PC-3 (cell line): Measurements from ENCODE around the gene EXOC4. TPM values are rescaled to one million over a fixed set of nuclear protein-coding genes. Genes with fewer than 3 reads are reported as not detected.

Experiments used
- ATAC-seq: fragments of 200-7000 bp; cut with Tn5 transposase; 2 replicates; pipeline ENCODE4 v1.9.1; 2020; ENCODE audit warnings: mild to moderate bottlenecking, moderate library complexity
- BruUV-seq: library from RNA; stranded (reverse); fragments of 400-500 nt; replicated peaks from 2 replicates; lab custom pipeline; 2021; lab: Mats Ljungman, UMichigan
- CTCF ChIA-PET: fragments of 300-600 bp; sonication (Branson Sonifier 250); formaldehyde crosslinking; loops from one replicate; lab custom pipeline; 2022; ENCODE audit warnings: antibody characterized with exemption; lab: Charles Lee
- POLR2A ChIA-PET: fragments of 300-600 bp; sonication (Branson Sonifier 250); formaldehyde crosslinking; loops from one replicate; lab custom pipeline; 2022; ENCODE audit warnings: antibody characterized with exemption; ENCODE audit not compliant: unreplicated experiment; lab: Charles Lee
- DNase-seq: peaks from one replicate; pipeline ENCODE4 v3.0.0-alpha.2; 2015
- H2AFZ ChIP-seq: fragments of 300-600 bp; sonication (generic); 2 replicates; pipeline ENCODE4 v1.6.0; 2016; ENCODE audit warnings: antibody characterized with exemption, low read length
- H3F3A ChIP-seq: fragments of 300-600 bp; sonication (generic); one replicate; pipeline ENCODE4 v1.6.0; 2017; ENCODE audit warnings: antibody characterized with exemption, low read length, control low read depth, mild to moderate bottlenecking; ENCODE audit not compliant: unreplicated experiment
- H3K27ac ChIP-seq: fragments of 300-600 bp; sonication (generic); 2 replicates; pipeline ENCODE4 v1.5.1; 2016; ENCODE audit warnings: mild to moderate bottlenecking, low read length
- H3K27me3 ChIP-seq: fragments of 300-600 bp; sonication (generic); 2 replicates; pipeline ENCODE4 v1.6.1; 2016; ENCODE audit warnings: low read length, mixed read lengths
- H3K36me3 ChIP-seq: fragments of 300-600 bp; sonication (generic); 2 replicates; pipeline ENCODE4 v1.6.1; 2016; ENCODE audit warnings: low read depth, mixed run types, low read length, mixed read lengths
- H3K4me1 ChIP-seq: fragments of 300-600 bp; sonication (generic); 2 replicates; pipeline ENCODE4 v1.5.1; 2016; ENCODE audit warnings: low read length; ENCODE audit not compliant: insufficient read depth
- H3K4me2 ChIP-seq: fragments of 300-600 bp; sonication (generic); 2 replicates; pipeline ENCODE4 v1.6.0; 2016; ENCODE audit warnings: low read length
- H3K4me3 ChIP-seq: fragments of 300-600 bp; sonication (generic); 2 replicates; pipeline ENCODE4 v1.5.1; 2016; ENCODE audit warnings: mild to moderate bottlenecking, low read length, mixed read lengths
- H3K79me2 ChIP-seq: fragments of 300-600 bp; sonication (generic); 2 replicates; pipeline ENCODE4 v1.6.1; 2017; ENCODE audit warnings: low read length, mixed read lengths
- H3K9ac ChIP-seq: fragments of 300-600 bp; sonication (generic); 2 replicates; pipeline ENCODE4 v1.6.0; 2016; ENCODE audit warnings: mild to moderate bottlenecking, low read length
- H3K9me2 ChIP-seq: fragments of 300-600 bp; sonication (generic); replicated peaks from 2 replicates; pipeline ENCODE4 v1.6.1; 2016; ENCODE audit warnings: mixed run types, low read length, mixed read lengths
- H3K9me3 ChIP-seq: fragments of 300-600 bp; sonication (generic); 2 replicates; pipeline ENCODE4 v1.6.1; 2016; ENCODE audit warnings: low read length, mixed read lengths
- H4K20me1 ChIP-seq: fragments of 300-600 bp; sonication (generic); 2 replicates; pipeline ENCODE4 v1.6.1; 2016; ENCODE audit warnings: low read length, mixed read lengths
- EZH2 ChIP-seq: fragments of 300-600 bp; sonication (generic); IDR thresholded peaks from one replicate; pipeline ENCODE4 v1.6.1; 2017; ENCODE audit warnings: antibody characterized with exemption, mild to moderate bottlenecking, low read length; ENCODE audit not compliant: unreplicated experiment
- EZH2phosphoT487 ChIP-seq: fragments of 300-600 bp; sonication (generic); IDR thresholded peaks from 2 replicates; pipeline ENCODE4 v1.6.1; 2018; ENCODE audit warnings: mild to moderate bottlenecking, antibody characterized with exemption, low read length, borderline replicate concordance
- intact Hi-C: fragments of 100-400 bp; cut with micrococcal nuclease; formaldehyde crosslinking; loops from 2 replicates; pipeline ENCODE4 v1.9.0; 2023
- total RNA-seq: library from RNA; depleted of rRNA; stranded (reverse); fragments of >200 nt; gene quantifications from 2 replicates; pipeline ENCODE4 v1.2.3, GENCODE V29; 2014
- TF ChIP-seq, protein P1 (sequence below): fragments of 300-600 bp; sonication (generic); conservative IDR thresholded peaks from 2 replicates; pipeline ENCODE4 v1.5.1; 2017; ENCODE audit warnings: antibody characterized with exemption, low read depth, mild to moderate bottlenecking, low read length

EXOC4 gene
- total RNA-seq, 1 experiment from 2014 or later = 43.5 TPM

DNA sequence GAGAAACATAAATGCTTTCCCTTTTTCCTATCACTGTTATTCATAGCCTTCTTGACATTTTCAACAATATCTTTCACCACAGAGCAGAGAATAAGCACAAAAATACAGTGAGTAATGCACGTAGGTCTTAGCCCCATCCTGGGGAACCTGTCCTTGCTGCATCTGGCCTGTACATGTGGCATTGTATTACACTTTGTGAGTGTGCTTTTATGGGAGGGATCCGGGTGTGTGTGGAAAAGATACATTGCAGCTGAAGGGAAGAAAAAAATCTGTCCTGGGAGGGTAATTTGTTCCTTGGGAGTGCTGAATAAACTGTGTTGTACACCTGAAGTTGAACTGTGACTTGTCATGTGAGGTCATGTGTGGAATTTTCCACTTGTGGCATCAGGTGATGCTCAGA, 451.6 kb downstream of the EXOC4 start:
- no peaks in the 10 kb centered on the region for H3K9me2 ChIP-seq
- no peaks in the 10 kb centered on the region for H3K36me3 ChIP-seq
- H3K27me3 ChIP-seq = no peaks in the 10 kb centered on the region
- peak; percentile 37 for ATAC-seq
- DNase-seq = peak; percentile 36
- H3K27ac ChIP-seq = peak overlapping the region; percentile 78
- H3K4me2 ChIP-seq = peak overlapping the region; percentile 20; the same call in 1 of the 2 replicates
- H3F3A ChIP-seq = no peaks in the 10 kb centered on the region
- H3K9me3 ChIP-seq = no peaks in the 10 kb centered on the region
- no peaks in the 10 kb centered on the region for H3K79me2 ChIP-seq
- no peak overlapping the region for H2AFZ ChIP-seq
- no peak overlapping the region for H3K4me3 ChIP-seq
- ChIA-PET CTCF (no interaction called here), POLR2A (no interaction called here)
- intact Hi-C loops = no loop called here
- TF ChIP-seq, protein P1, sequence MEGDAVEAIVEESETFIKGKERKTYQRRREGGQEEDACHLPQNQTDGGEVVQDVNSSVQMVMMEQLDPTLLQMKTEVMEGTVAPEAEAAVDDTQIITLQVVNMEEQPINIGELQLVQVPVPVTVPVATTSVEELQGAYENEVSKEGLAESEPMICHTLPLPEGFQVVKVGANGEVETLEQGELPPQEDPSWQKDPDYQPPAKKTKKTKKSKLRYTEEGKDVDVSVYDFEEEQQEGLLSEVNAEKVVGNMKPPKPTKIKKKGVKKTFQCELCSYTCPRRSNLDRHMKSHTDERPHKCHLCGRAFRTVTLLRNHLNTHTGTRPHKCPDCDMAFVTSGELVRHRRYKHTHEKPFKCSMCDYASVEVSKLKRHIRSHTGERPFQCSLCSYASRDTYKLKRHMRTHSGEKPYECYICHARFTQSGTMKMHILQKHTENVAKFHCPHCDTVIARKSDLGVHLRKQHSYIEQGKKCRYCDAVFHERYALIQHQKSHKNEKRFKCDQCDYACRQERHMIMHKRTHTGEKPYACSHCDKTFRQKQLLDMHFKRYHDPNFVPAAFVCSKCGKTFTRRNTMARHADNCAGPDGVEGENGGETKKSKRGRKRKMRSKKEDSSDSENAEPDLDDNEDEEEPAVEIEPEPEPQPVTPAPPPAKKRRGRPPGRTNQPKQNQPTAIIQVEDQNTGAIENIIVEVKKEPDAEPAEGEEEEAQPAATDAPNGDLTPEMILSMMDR = no peak
- TF ChIP-seq EZH2 = no peak
- no peak for TF ChIP-seq EZH2phosphoT487
- peaks cover 24% of the 10 kb centered on the region for H3K4me1 ChIP-seq
- no TSS peak for BruUV-seq
- H4K20me1 ChIP-seq = no peaks in the 10 kb centered on the region
- H3K9ac ChIP-seq = peak overlapping the region; percentile 14; the same call in 1 of the 2 replicates

DNA sequence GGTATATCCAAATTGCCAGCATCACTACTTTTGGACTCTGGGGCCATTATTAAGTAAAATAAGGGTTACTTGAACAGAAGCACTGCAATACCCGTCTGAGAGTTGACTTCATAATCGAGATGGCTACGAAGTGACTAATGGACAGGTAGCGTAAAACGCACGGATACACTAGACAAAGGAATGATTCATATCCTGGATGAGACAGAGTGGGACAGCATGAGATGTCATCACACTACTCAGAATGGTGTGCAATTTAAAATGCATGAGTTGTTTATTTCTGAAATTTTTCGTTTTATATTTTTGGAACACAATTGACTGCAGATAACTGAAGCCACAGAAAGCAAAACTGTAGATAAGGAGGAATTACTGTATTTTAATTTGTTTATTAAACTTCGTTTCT, 452.7 kb downstream of the EXOC4 start:
- peak overlapping the region; percentile 33 for H3K9ac ChIP-seq
- H3F3A ChIP-seq = no peaks in the 10 kb centered on the region
- peak overlapping the region; percentile 78 for H3K27ac ChIP-seq
- intact Hi-C loops = no loop called here
- TF ChIP-seq, protein P1 = no peak
- TF ChIP-seq EZH2 (no peak), EZH2phosphoT487 (no peak)
- H4K20me1 ChIP-seq = no peaks in the 10 kb centered on the region
- H3K4me1 ChIP-seq = peaks cover 24% of the 10 kb centered on the region
- H3K9me3 ChIP-seq = no peaks in the 10 kb centered on the region
- H3K4me3 ChIP-seq = 0 out of 2 replicates have a peak overlapping the region, but pooled peaks have one; percentile 10
- H3K36me3 ChIP-seq = no peaks in the 10 kb centered on the region
- DNase-seq (peak; percentile 89), ATAC-seq (peak; percentile 99)
- ChIA-PET CTCF (no interaction called here), POLR2A (no interaction called here)
- H2AFZ ChIP-seq = no peak overlapping the region
- no peaks in the 10 kb centered on the region for H3K9me2 ChIP-seq
- peak overlapping the region; percentile 42 for H3K4me2 ChIP-seq
- H3K27me3 ChIP-seq = no peaks in the 10 kb centered on the region
- no TSS peak for BruUV-seq
- no peaks in the 10 kb centered on the region for H3K79me2 ChIP-seq

DNA sequence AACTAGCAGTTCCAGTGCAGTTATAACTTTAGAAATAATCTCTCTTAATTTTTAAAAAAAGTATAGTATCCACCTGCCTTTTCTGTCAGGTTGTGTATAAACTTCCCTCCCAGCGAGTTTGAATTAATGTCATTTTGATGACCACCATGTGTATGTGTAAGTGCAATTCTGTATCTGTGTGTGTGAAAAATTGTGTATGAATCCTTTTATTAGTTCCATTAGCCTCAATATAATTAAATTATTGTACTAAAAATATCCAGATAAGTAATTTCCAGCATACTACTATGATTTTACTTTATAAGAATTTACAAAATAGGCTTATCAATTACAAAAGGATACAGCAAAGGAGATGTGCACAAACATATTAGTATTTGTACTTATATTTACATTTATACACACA, 453.1 kb downstream of the EXOC4 start:
- no peaks in the 10 kb centered on the region for H3K79me2 ChIP-seq
- DNase-seq (no peak), ATAC-seq (no peak)
- ChIA-PET CTCF (no interaction called here), POLR2A (no interaction called here)
- no peaks in the 10 kb centered on the region for H3K36me3 ChIP-seq
- no TSS peak for BruUV-seq
- intact Hi-C loops = no loop called here
- H3K9ac ChIP-seq = peak overlapping the region; percentile 33
- peaks cover 24% of the 10 kb centered on the region for H3K4me1 ChIP-seq
- no peaks in the 10 kb centered on the region for H3F3A ChIP-seq
- H3K27ac ChIP-seq = peak overlapping the region; percentile 78
- no peaks in the 10 kb centered on the region for H3K9me2 ChIP-seq
- no peaks in the 10 kb centered on the region for H3K27me3 ChIP-seq
- no peak for TF ChIP-seq EZH2phosphoT487
- TF ChIP-seq, protein P1 = no peak
- no peak for TF ChIP-seq EZH2
- no peak overlapping the region for H2AFZ ChIP-seq
- no peaks in the 10 kb centered on the region for H3K9me3 ChIP-seq
- H4K20me1 ChIP-seq = no peaks in the 10 kb centered on the region
- 0 out of 2 replicates have a peak overlapping the region, but pooled peaks have one; percentile 10 for H3K4me3 ChIP-seq
- peak overlapping the region; percentile 42 for H3K4me2 ChIP-seq
